GM12891 (cell line): ENCODE data around the gene EPB41.

Experiments
- PAX5 ChIP-seq: IDR thresholded peaks from 2 replicates; pipeline ENCODE4 v1.6.1; 2011; ENCODE audit warnings: low read length, moderate library complexity, mild to moderate bottlenecking; ENCODE audit not compliant: insufficient read depth, severe bottlenecking
- POLR2A ChIP-seq: IDR thresholded peaks from 2 replicates; pipeline ENCODE4 v1.6.1; 2011; ENCODE audit warnings: low read depth, low read length, control low read depth
- POLR2AphosphoS5 ChIP-seq: IDR thresholded peaks from 2 replicates; pipeline ENCODE4 v1.6.1; 2011; ENCODE audit warnings: low read depth, low read length, control low read depth
- POU2F2 ChIP-seq: IDR thresholded peaks from 2 replicates; pipeline ENCODE4 v1.6.1; 2011; ENCODE audit warnings: low read depth, mild to moderate bottlenecking, control low read depth, low read length, moderate library complexity
- SPI1 ChIP-seq: IDR thresholded peaks from 2 replicates; pipeline ENCODE4 v1.6.1; 2011; ENCODE audit warnings: low read depth, low read length, control low read depth
- TAF1 ChIP-seq: IDR thresholded peaks from 2 replicates; pipeline ENCODE4 v1.6.1; 2011; ENCODE audit warnings: low read depth, low read length, control low read depth

DNA sequence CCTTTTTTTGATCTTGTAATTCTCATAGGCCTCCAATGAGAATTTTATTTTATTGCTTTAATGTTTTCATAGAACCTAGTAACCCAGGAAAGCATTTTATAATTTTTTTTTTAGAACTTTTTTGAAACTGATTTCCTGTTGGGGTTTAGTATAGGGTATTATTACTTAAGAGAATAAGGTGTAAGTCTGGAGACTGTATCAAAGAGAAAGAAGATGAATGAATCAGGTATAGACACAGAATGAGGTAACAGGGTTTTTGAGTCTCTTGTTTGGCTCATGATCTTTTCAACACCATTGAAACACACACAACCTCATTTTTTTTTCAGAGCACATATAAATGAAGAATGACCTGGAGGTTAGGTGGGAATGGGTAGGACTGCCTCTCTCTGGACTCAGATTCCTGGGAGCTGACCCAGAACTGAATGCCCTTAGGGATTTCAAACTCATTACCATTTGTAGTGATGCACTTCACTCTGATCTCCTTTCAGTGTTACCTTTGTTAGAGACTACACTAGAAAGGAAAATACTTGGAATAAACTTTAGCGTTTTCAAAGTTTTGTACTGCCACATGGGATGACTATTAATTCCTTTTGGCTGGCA is 51.0 kb downstream of the EPB41 start:
- TF ChIP-seq POLR2AphosphoS5: no peak
- TF ChIP-seq POLR2A: no peak
- TF ChIP-seq PAX5: no peak
- TF ChIP-seq SPI1: no peak
- no peak for TF ChIP-seq TAF1
- TF ChIP-seq POU2F2: no peak
